NT2/D1 (cell line): ENCODE measurements around the gene PBX1.

Source experiments
- SUZ12 ChIP-seq: IDR thresholded peaks from 2 replicates; pipeline ENCODE4 v1.6.1; 2011; ENCODE audit not compliant: insufficient read length, insufficient read depth; ENCODE audit errors: extremely low read depth
- YY1 ChIP-seq: IDR thresholded peaks from 2 replicates; pipeline ENCODE4 v1.6.1; 2011; ENCODE audit not compliant: insufficient read length, insufficient read depth
- ZNF274 ChIP-seq: IDR thresholded peaks from 2 replicates; pipeline ENCODE4 v1.6.1; 2011; ENCODE audit warnings: mild to moderate bottlenecking, low read depth, low read length

DNA sequence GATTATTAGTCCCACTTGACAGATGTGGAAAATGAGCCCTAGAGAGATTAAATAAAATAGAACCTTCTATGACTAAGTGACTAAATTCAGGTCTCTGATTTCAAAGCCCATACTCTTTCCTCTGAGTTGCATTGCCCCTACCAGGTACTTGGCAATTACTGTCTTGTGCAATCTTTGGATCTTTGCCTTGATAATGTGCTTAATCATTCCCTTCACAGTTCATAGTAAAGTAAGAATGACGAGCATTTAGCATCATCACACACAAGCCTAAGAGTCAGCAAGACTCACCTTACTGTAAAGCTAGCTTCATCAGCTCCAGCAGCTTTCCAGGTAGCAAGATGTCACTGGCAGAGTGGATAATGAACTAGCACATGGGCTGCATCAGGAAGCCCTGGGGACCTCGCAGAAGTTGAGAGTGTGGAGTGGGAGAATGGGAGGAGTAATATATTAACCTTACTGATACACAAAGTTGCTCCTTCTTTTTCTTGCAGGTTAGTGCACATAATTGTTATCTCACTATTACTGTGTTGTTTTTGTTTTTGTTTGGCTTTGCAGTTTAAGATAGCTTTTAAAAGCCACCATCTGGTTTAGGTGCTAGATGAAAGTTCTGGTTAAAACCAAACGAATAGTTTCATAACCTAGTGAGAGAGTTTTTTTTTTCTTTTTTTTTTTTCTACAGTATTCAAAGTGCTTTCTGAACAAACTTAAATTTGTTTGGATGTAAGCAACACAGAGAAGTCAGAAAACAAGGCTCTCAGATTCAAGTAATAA is 71.8 kb downstream of the PBX1 start:
- no peak for TF ChIP-seq YY1
- TF ChIP-seq ZNF274, result no peak
- no peak for TF ChIP-seq SUZ12
